PC-9 (cell line): ENCODE measurements around the gene FARS2. TPM values are rescaled to one million over a fixed set of nuclear protein-coding genes. Genes with fewer than 3 reads are reported as not detected.

Source experiments
- BruUV-seq: library from RNA; stranded (reverse); fragments of 400-500 nt; replicated peaks from 2 replicates; lab custom pipeline; 2021; lab: Mats Ljungman, UMichigan
- CTCF ChIA-PET: fragments of 300-600 bp; sonication (Branson Sonifier 250); formaldehyde crosslinking; loops from one replicate; lab custom pipeline; 2022; ENCODE audit warnings: antibody characterized with exemption; lab: Charles Lee
- POLR2A ChIA-PET: fragments of 300-600 bp; sonication (Branson Sonifier 250); formaldehyde crosslinking; loops from one replicate; lab custom pipeline; 2022; ENCODE audit warnings: antibody characterized with exemption; ENCODE audit not compliant: unreplicated experiment; lab: Charles Lee
- DNase-seq, 2 experiments: peaks; one replicate each; pipeline versions ENCODE4 v3.0.0 to v3.0.0-alpha.2; 2015 to 2022; ENCODE audit warnings: mixed read lengths in 1 of 2
- H2AFZ ChIP-seq: fragments of 200-600 bp; sonication (generic); 2 replicates; pipeline ENCODE4 v1.8.1; 2017; ENCODE audit warnings: antibody characterized with exemption
- H3F3A ChIP-seq: fragments of 200-600 bp; sonication (generic); 2 replicates; pipeline ENCODE4 v1.8.1; 2017; ENCODE audit warnings: antibody characterized with exemption, mild to moderate bottlenecking, low read depth; ENCODE audit not compliant: insufficient read depth
- H3K27ac ChIP-seq: fragments of 200-600 bp; sonication (generic); 2 replicates; pipeline ENCODE4 v1.6.1; 2016; ENCODE audit warnings: mixed run types
- H3K27me3 ChIP-seq: fragments of 200-600 bp; sonication (generic); 2 replicates; pipeline ENCODE4 v1.6.1; 2016; ENCODE audit warnings: low read depth, mixed run types; ENCODE audit not compliant: insufficient read depth
- H3K36me3 ChIP-seq: fragments of 200-600 bp; sonication (generic); 2 replicates; pipeline ENCODE4 v1.6.1; 2016; ENCODE audit warnings: low read depth, mixed run types
- H3K4me1 ChIP-seq: fragments of 200-600 bp; sonication (generic); replicated peaks from 2 replicates; pipeline ENCODE4 v1.6.1; 2016; ENCODE audit warnings: mixed run types; ENCODE audit not compliant: insufficient read depth
- H3K4me2 ChIP-seq: fragments of 200-600 bp; sonication (generic); 2 replicates; pipeline ENCODE4 v1.6.1; 2017; ENCODE audit warnings: mixed run types
- H3K4me3 ChIP-seq: fragments of 200-600 bp; sonication (generic); 2 replicates; pipeline ENCODE4 v1.6.1; 2016; ENCODE audit warnings: mixed run types
- H3K79me2 ChIP-seq: fragments of 200-600 bp; sonication (generic); 2 replicates; pipeline ENCODE4 v1.6.1; 2017; ENCODE audit warnings: low read depth, mixed run types
- H3K9me2 ChIP-seq: fragments of 200-600 bp; sonication (generic); 2 replicates; pipeline ENCODE4 v1.8.1; 2017; ENCODE audit warnings: mild to moderate bottlenecking; ENCODE audit not compliant: insufficient read depth
- H3K9me3 ChIP-seq: fragments of 200-600 bp; sonication (generic); 2 replicates; pipeline ENCODE4 v1.8.1; 2016; ENCODE audit warnings: low read depth; ENCODE audit not compliant: insufficient read depth
- H4K20me1 ChIP-seq: fragments of 200-600 bp; sonication (generic); 2 replicates; pipeline ENCODE4 v1.8.1; 2017; ENCODE audit not compliant: insufficient read depth
- EZH2 ChIP-seq: fragments of 200-600 bp; sonication (generic); IDR thresholded peaks from 2 replicates; pipeline ENCODE4 v1.8.0; 2017; ENCODE audit warnings: antibody characterized with exemption, low read depth
- intact Hi-C: fragments of 100-400 bp; cut with micrococcal nuclease; formaldehyde crosslinking; loops from one replicate; pipeline ENCODE4 v1.10.0; 2022; ENCODE audit not compliant: unreplicated experiment
- total RNA-seq: library from RNA; stranded (reverse); gene quantifications from 2 replicates; pipeline ENCODE4 v1.2.3, GENCODE V29; 2021
- TF ChIP-seq, protein P1 (sequence below): fragments of 200-600 bp; sonication (generic); conservative IDR thresholded peaks from 2 replicates; pipeline ENCODE4 v1.6.1; 2017; ENCODE audit warnings: mixed run types, antibody characterized with exemption, mild to moderate bottlenecking, moderate library complexity

The FARS2 gene
- total RNA-seq, 1 experiment from 2014 or later, result 26.7 TPM

DNA sequence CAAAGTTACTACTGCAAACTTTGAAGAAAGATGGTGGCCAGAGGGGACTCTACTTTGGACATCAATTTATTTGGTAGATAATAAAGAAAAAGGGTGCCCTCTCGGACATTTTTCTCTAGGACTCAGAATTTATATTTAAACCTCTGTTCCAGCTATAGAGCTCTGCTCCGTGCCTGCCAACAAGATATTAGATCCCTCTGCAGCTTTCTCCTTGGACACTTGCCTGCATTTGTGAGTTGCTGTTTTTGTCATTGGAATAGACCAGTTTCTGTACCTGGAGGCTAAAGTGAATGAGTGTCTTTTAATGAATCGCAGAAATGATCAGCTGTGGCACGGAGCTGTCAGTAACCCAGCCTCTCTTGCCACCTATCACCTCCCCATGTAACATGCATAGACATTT, 491.9 kb downstream of the FARS2 start:
- TF ChIP-seq, protein P1, sequence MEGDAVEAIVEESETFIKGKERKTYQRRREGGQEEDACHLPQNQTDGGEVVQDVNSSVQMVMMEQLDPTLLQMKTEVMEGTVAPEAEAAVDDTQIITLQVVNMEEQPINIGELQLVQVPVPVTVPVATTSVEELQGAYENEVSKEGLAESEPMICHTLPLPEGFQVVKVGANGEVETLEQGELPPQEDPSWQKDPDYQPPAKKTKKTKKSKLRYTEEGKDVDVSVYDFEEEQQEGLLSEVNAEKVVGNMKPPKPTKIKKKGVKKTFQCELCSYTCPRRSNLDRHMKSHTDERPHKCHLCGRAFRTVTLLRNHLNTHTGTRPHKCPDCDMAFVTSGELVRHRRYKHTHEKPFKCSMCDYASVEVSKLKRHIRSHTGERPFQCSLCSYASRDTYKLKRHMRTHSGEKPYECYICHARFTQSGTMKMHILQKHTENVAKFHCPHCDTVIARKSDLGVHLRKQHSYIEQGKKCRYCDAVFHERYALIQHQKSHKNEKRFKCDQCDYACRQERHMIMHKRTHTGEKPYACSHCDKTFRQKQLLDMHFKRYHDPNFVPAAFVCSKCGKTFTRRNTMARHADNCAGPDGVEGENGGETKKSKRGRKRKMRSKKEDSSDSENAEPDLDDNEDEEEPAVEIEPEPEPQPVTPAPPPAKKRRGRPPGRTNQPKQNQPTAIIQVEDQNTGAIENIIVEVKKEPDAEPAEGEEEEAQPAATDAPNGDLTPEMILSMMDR, result no peak
- no peak for TF ChIP-seq EZH2
- ChIA-PET CTCF (no interaction called here), POLR2A (no interaction called here)
- DNase-seq, result no peak
- H3K9me2 ChIP-seq, result no peaks in the 10 kb centered on the region
- H2AFZ ChIP-seq, result no peak overlapping the region
- no peaks in the 10 kb centered on the region for H3K27me3 ChIP-seq
- no peaks in the 10 kb centered on the region for H3K9me3 ChIP-seq
- H3F3A ChIP-seq, result no peaks in the 10 kb centered on the region
- no peaks in the 10 kb centered on the region for H3K79me2 ChIP-seq
- H3K4me3 ChIP-seq, result no peak overlapping the region
- no peaks in the 10 kb centered on the region for H4K20me1 ChIP-seq
- no peak overlapping the region for H3K27ac ChIP-seq
- no peak overlapping the region for H3K4me2 ChIP-seq
- H3K36me3 ChIP-seq, result no peaks in the 10 kb centered on the region
- no peaks in the 10 kb centered on the region for H3K4me1 ChIP-seq
- intact Hi-C loops, result no loop called here
- no TSS peak for BruUV-seq

DNA sequence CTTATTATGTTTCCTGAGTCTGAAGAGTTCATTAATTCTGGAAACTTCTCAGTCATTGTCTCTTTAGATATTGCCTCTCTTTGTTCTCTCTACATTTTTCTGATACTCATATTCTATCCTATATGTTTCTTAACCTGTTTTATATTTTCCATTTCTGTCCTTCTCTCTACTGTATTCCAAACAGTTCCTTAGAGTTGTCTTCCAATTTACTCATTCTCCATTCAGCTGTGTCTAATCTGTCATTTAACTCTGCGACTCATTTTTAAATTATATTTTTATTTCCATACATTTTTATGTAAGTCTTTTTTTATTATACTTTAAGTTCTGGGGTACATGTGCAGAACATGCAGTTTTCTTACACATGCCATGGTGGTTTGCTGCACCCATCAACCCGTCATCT, 493.6 kb downstream of the FARS2 start:
- no TSS peak for BruUV-seq
- no peaks in the 10 kb centered on the region for H3F3A ChIP-seq
- TF ChIP-seq, protein P1, result no peak
- TF ChIP-seq EZH2, result no peak
- no peak overlapping the region for H2AFZ ChIP-seq
- ChIA-PET CTCF (no interaction called here), POLR2A (no interaction called here)
- H3K9me3 ChIP-seq, result no peaks in the 10 kb centered on the region
- no peaks in the 10 kb centered on the region for H3K9me2 ChIP-seq
- H3K4me3 ChIP-seq, result no peak overlapping the region
- intact Hi-C loops, result no loop called here
- no peak for DNase-seq
- no peak overlapping the region for H3K27ac ChIP-seq
- H4K20me1 ChIP-seq, result no peaks in the 10 kb centered on the region
- no peak overlapping the region for H3K4me2 ChIP-seq
- H3K27me3 ChIP-seq, result no peaks in the 10 kb centered on the region
- H3K4me1 ChIP-seq, result no peaks in the 10 kb centered on the region
- H3K36me3 ChIP-seq, result no peaks in the 10 kb centered on the region
- H3K79me2 ChIP-seq, result no peaks in the 10 kb centered on the region

DNA sequence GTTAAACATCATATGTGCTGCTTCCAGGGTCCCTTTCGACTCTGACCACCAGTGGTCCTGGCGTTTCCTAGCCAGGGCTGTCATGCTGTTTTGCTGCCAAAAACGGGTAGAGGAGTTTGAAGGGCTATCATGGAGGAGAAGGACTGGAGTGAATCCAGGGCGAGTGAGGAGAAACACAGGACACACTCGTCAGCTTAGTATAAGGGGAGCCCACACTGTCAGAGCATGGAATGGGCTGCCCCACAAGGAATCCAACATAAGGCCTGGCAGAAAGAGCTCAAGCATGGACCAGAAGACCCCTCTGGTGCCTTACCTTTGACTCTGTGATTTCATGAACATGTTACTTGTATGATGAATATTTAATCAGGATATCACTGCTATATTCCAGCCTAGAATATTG, 498.3 kb downstream of the FARS2 start:
- H3K9me2 ChIP-seq, result no peaks in the 10 kb centered on the region
- no peaks in the 10 kb centered on the region for H3K79me2 ChIP-seq
- no peaks in the 10 kb centered on the region for H3K4me1 ChIP-seq
- ChIA-PET CTCF (no interaction called here), POLR2A (no interaction called here)
- no peaks in the 10 kb centered on the region for H3K9me3 ChIP-seq
- no peak overlapping the region for H3K4me3 ChIP-seq
- no peaks in the 10 kb centered on the region for H3F3A ChIP-seq
- no peaks in the 10 kb centered on the region for H4K20me1 ChIP-seq
- H3K27ac ChIP-seq, result no peak overlapping the region
- TF ChIP-seq, protein P1, result no peak
- no peak for TF ChIP-seq EZH2
- no peak overlapping the region for H3K4me2 ChIP-seq
- intact Hi-C loops, result no loop called here
- H2AFZ ChIP-seq, result no peak overlapping the region
- DNase-seq, result no peak
- no peaks in the 10 kb centered on the region for H3K36me3 ChIP-seq
- no peaks in the 10 kb centered on the region for H3K27me3 ChIP-seq
- no TSS peak for BruUV-seq
